Esophagus muscularis mucosa (tissue), 4 donors: ENCODE results near the gene TBX5.

ENCODE experiments used
- CTCF ChIP-seq, 3 experiments: fragments of 200-600 bp in 2 of 3; fragments of 450-650 bp in 1 of 3; sonication (generic) in 2 of 3; IDR thresholded peaks; one replicate each; pipeline ENCODE4 v1.5.1; 2017 to 2019; ENCODE audit warnings: antibody characterized with exemption in 3 of 3, mild to moderate bottlenecking in 2 of 3, moderate library complexity in 1 of 3
- EP300 ChIP-seq: sonication (generic); formaldehyde crosslinking; IDR thresholded peaks from one replicate; pipeline ENCODE4 v1.6.1; 2017; ENCODE audit warnings: antibody characterized with exemption
- POLR2AphosphoS5 ChIP-seq, 2 donors: sonication (generic); formaldehyde crosslinking; IDR thresholded peaks; one replicate each; pipeline ENCODE4 v1.6.1; 2017; ENCODE audit warnings: antibody characterized with exemption in 2 of 2

- no peak for TF ChIP-seq POLR2AphosphoS5 (IDR thresholded peaks at IDR 0.05)
- TF ChIP-seq CTCF (IDR thresholded peaks at IDR 0.05) = no peak
- TF ChIP-seq EP300 = no peak
Measured at GRCh38 chr12:114344831-114345230, 61.1 kb downstream of the TBX5 start.
